HCT116 (cell line): ENCODE data around the gene WHAMM. TPM values are rescaled to one million over a fixed set of nuclear protein-coding genes. Genes with fewer than 3 reads are reported as not detected.

Experiments
- ATAC-seq: fragments of 200-7000 bp; cut with Tn5 transposase; 2 replicates; pipeline ENCODE4 v1.9.1; 2020; ENCODE audit warnings: mild to moderate bottlenecking, moderate library complexity
- BruUV-seq: library from RNA; stranded (reverse); fragments of 400-500 nt; replicated peaks from 2 replicates; lab custom pipeline; 2021; lab: Mats Ljungman, UMichigan
- CTCF ChIA-PET: fragments of 300-600 bp; sonication (Branson Sonifier 250); formaldehyde crosslinking; loops from one replicate; lab custom pipeline; 2021; ENCODE audit warnings: antibody characterized with exemption; lab: Charles Lee
- POLR2A ChIA-PET: fragments of 300-600, 350-600 bp; sonication (Branson Sonifier 250); formaldehyde crosslinking; loops from one replicate; lab custom pipeline; 2021; ENCODE audit warnings: antibody characterized with exemption; lab: Charles Lee
- RAD21 ChIA-PET, 2 experiments: fragments of 300-600 bp; sonication (Branson Sonifier 250); formaldehyde crosslinking; loops; one replicate each; lab custom pipeline; 2023; ENCODE audit warnings: low total read pairs in 2 of 2; ENCODE audit not compliant: uncharacterized antibody in 2 of 2, unreplicated experiment in 2 of 2, low non-redundant PET in 1 of 2; lab: Charles Lee
- DNase-seq: peaks from one replicate; pipeline ENCODE4 v3.0.0-alpha.2; 2010; ENCODE audit warnings: low read depth, low spot score
- H2AFZ ChIP-seq: fragments of 200-600 bp; shearing (Covaris generic), sonication (generic); 2 replicates; pipeline ENCODE4 v1.6.1; 2017; ENCODE audit warnings: low read depth, mixed run types, mixed read lengths, antibody characterized with exemption, low read length; ENCODE audit not compliant: poor library complexity, severe bottlenecking
- H3K27ac ChIP-seq: 2 replicates; pipeline ENCODE4 v1.5.1; 2012; ENCODE audit warnings: low read depth, low read length
- H3K27me3 ChIP-seq: fragments of 200-600 bp; sonication (generic); 2 replicates; pipeline ENCODE4 v1.6.1; 2016; ENCODE audit warnings: mixed run types, low read length, mixed read lengths; ENCODE audit not compliant: insufficient read depth
- H3K36me3 ChIP-seq, 2 experiments: fragments of 200-500 bp in 1 of 2; fragments of 200-600 bp in 1 of 2; sonication (Bioruptor generic) in 1 of 2; sonication (generic) in 1 of 2; 2 replicates each; pipeline versions ENCODE4 v1.5.1 to v1.6.1; 2014 to 2016; ENCODE audit warnings: low read length in 2 of 2, inconsistent platforms in 1 of 2, mixed read lengths in 1 of 2, mixed run types in 1 of 2; ENCODE audit not compliant: insufficient read depth in 2 of 2, control insufficient read depth in 1 of 2
- H3K4me1 ChIP-seq, 2 experiments: fragments of 200-600 bp in 1 of 2; sonication (generic) in 1 of 2; 2 replicates each; pipeline versions ENCODE4 v1.5.1 to v1.6.1; 2012 to 2017; ENCODE audit warnings: low read length in 2 of 2, inconsistent platforms in 1 of 2, mild to moderate bottlenecking in 1 of 2, mixed read lengths in 1 of 2, mixed run types in 1 of 2, moderate library complexity in 1 of 2; ENCODE audit not compliant: insufficient read depth in 2 of 2, control insufficient read depth in 1 of 2
- H3K4me2 ChIP-seq: fragments of 200-600 bp; sonication (generic); 2 replicates; pipeline ENCODE4 v1.6.1; 2017; ENCODE audit warnings: mixed run types, low read length, mixed read lengths
- H3K4me3 ChIP-seq, 2 experiments: fragments of 200-600 bp in 1 of 2; sonication (generic) in 1 of 2; replicated peaks in 1 of 2; 2 replicates each; pipeline ENCODE4 v1.5.1; 2011 to 2016; ENCODE audit warnings: low read length in 2 of 2, control low read depth in 1 of 2, low read depth in 1 of 2, mild to moderate bottlenecking in 1 of 2, mixed read lengths in 1 of 2, mixed run types in 1 of 2
- H3K79me2 ChIP-seq: fragments of 200-600 bp; sonication (generic); 2 replicates; pipeline ENCODE4 v1.6.1; 2017; ENCODE audit warnings: mild to moderate bottlenecking, mixed run types, low read length, moderate library complexity, mixed read lengths; ENCODE audit not compliant: insufficient read depth
- H3K9ac ChIP-seq: fragments of 200-600 bp; sonication (generic); 2 replicates; pipeline ENCODE4 v1.6.1; 2016; ENCODE audit warnings: low read length, mixed read lengths
- H3K9me2 ChIP-seq: fragments of 200-600 bp; sonication (generic), shearing (Covaris generic); 2 replicates; pipeline ENCODE4 v1.6.1; 2017; ENCODE audit warnings: mixed run types, mild to moderate bottlenecking, moderate library complexity; ENCODE audit not compliant: insufficient read depth
- H3K9me3 ChIP-seq, 2 experiments: fragments of 200-500 bp in 1 of 2; fragments of 200-600 bp in 1 of 2; sonication (Bioruptor generic) in 1 of 2; sonication (generic) in 1 of 2; 2 replicates each; pipeline ENCODE4 v1.6.1; 2014 to 2017; ENCODE audit warnings: low read length in 2 of 2, mixed read lengths in 2 of 2, inconsistent platforms in 1 of 2, low read depth in 1 of 2, mild to moderate bottlenecking in 1 of 2, mixed run types in 1 of 2, moderate library complexity in 1 of 2; ENCODE audit not compliant: control insufficient read depth in 1 of 2, insufficient read depth in 1 of 2
- H4K20me1 ChIP-seq: fragments of 200-600 bp; sonication (generic), shearing (Covaris generic); 2 replicates; pipeline ENCODE4 v1.6.1; 2017; ENCODE audit warnings: mixed run types, mild to moderate bottlenecking, moderate library complexity; ENCODE audit not compliant: insufficient read depth
- ATF3 ChIP-seq: IDR thresholded peaks from 2 replicates; pipeline ENCODE4 v1.6.1; 2012
- CBX3 ChIP-seq: IDR thresholded peaks from 2 replicates; pipeline ENCODE4 v1.6.1; 2012; ENCODE audit warnings: low read depth
- CTCF ChIP-seq, 3 experiments: fragments of 200-600 bp in 1 of 3; sonication (generic) in 1 of 3; IDR thresholded peaks in 2 of 3; conservative IDR thresholded peaks in 1 of 3; 2 replicates each; pipeline ENCODE4 v1.5.1; 2012 to 2017; ENCODE audit warnings: low read depth in 2 of 3, low read length in 2 of 3, antibody characterized with exemption in 1 of 3, borderline replicate concordance in 1 of 3, control low read depth in 1 of 3, mild to moderate bottlenecking in 1 of 3, mixed read lengths in 1 of 3, mixed run types in 1 of 3, moderate library complexity in 1 of 3; ENCODE audit not compliant: insufficient read depth in 1 of 3
- EGR1 ChIP-seq: IDR thresholded peaks from 2 replicates; pipeline ENCODE4 v1.6.1; 2012; ENCODE audit warnings: low read depth
- ELF1 ChIP-seq: IDR thresholded peaks from 2 replicates; pipeline ENCODE4 v1.6.1; 2012; ENCODE audit warnings: low read depth, borderline replicate concordance
- EZH2phosphoT487 ChIP-seq: fragments of 200-600 bp; IDR thresholded peaks from 2 replicates; pipeline ENCODE4 v1.6.1; 2018; ENCODE audit warnings: antibody characterized with exemption, borderline replicate concordance
- FOSL1 ChIP-seq: IDR thresholded peaks from 2 replicates; pipeline ENCODE4 v1.6.1; 2012; ENCODE audit warnings: low read depth
- MAX ChIP-seq: IDR thresholded peaks from 2 replicates; pipeline ENCODE4 v1.6.1; 2012
- RAD21 ChIP-seq: IDR thresholded peaks from 2 replicates; pipeline ENCODE4 v1.6.1; 2012; ENCODE audit warnings: low read depth, mild to moderate bottlenecking
- REST ChIP-seq: IDR thresholded peaks from 2 replicates; pipeline ENCODE4 v1.6.1; 2012; ENCODE audit warnings: low read depth
- SP1 ChIP-seq: IDR thresholded peaks from 2 replicates; pipeline ENCODE4 v1.6.1; 2012; ENCODE audit warnings: low read depth
- YY1 ChIP-seq: IDR thresholded peaks from 2 replicates; pipeline ENCODE4 v1.6.1; 2011; ENCODE audit warnings: low read length, low read depth, moderate library complexity, mild to moderate bottlenecking; ENCODE audit not compliant: insufficient replicate concordance; ENCODE audit errors: extremely low read depth
- ZBTB33 ChIP-seq: IDR thresholded peaks from 2 replicates; pipeline ENCODE4 v1.6.1; 2011; ENCODE audit warnings: mild to moderate bottlenecking, low read length, moderate library complexity; ENCODE audit not compliant: insufficient replicate concordance; ENCODE audit errors: extremely low read depth
- intact Hi-C: fragments of 100-400 bp; cut with micrococcal nuclease; formaldehyde crosslinking; loops from 2 replicates; pipeline ENCODE4 v1.10.0; 2022
- total RNA-seq: library from RNA; stranded (reverse); gene quantifications from one replicate; pipeline ENCODE4 v1.2.1, GENCODE V29; 2021; ENCODE audit not compliant: unreplicated experiment

WHAMM gene
- total RNA-seq, 1 experiment from 2014 or later, result 7.1 TPM

GRCh38 chr15:82880704-82881103, 71.3 kb downstream of the WHAMM start:
- POLR2A ChIA-PET, result no interaction called here
- no peak for ATAC-seq
- Histone ChIP-seq H3K9ac (no peak overlapping the region), H3K79me2 (no peaks in the 10 kb centered on the region), H3K36me3 (no peaks in the 10 kb centered on the region), H3K27ac (no peak overlapping the region), H3K27me3 (no peaks in the 10 kb centered on the region), H3K4me2 (no peak overlapping the region), H3K9me2 (no peaks in the 10 kb centered on the region), H3K4me3 (no peak overlapping the region), H3K9me3 (no peaks in the 10 kb centered on the region), H4K20me1 (no peaks in the 10 kb centered on the region), H3K4me1 (peaks cover 0 to 4% of the 10 kb centered on the region in 2 experiments; a peak in 1 of 4 replicates), H2AFZ (no peak overlapping the region)
- CTCF ChIA-PET, result no interaction called here
- no TSS peak for BruUV-seq
- intact Hi-C loops, result no loop called here
- RAD21 ChIA-PET, result no interaction called here
- TF ChIP-seq SP1 (no peak), CTCF (IDR thresholded peaks at IDR 0.05 in 2 of 3, conservative IDR thresholded peaks at IDR 0.05 in 1 of 3; ENCODE audit: borderline replicate concordance in 1 of 3, insufficient read depth in 1 of 3, low read depth in 2 of 3, low read length in 2 of 3) (no peak), EGR1 (no peak), RAD21 (no peak), EZH2phosphoT487 (no peak), ELF1 (no peak), MAX (no peak), ATF3 (no peak), CBX3 (no peak), YY1 (no peak), ZBTB33 (no peak), FOSL1 (no peak), REST (no peak)
- no peak for DNase-seq
